Lower leg skin (tissue), 4 donors: Measurements from ENCODE around the gene GRIN2A. TPM values are rescaled to one million over a fixed set of nuclear protein-coding genes. Genes with fewer than 3 reads are reported as not detected.

Source experiments
- DNase-seq, 2 donors: peaks; one replicate each; pipeline ENCODE4 v3.0.0-alpha.2; 2019; ENCODE audit warnings: low spot score in 2 of 2
- H3K4me3 ChIP-seq: fragments of 200-600 bp; sonication (generic); 2 replicates; pipeline ENCODE4 v1.5.1; 2017; ENCODE audit warnings: mild to moderate bottlenecking, low read depth; ENCODE audit not compliant: poor library complexity, severe bottlenecking
- POLR2A ChIP-seq, 2 donors: fragments of 450-650 bp; IDR thresholded peaks; one replicate each; pipeline ENCODE4 v1.6.1; 2016 to 2017; ENCODE audit warnings: antibody characterized with exemption in 2 of 2, mild to moderate bottlenecking in 1 of 2, moderate library complexity in 1 of 2
- WGBS, 2 donors: methylation state at CpG; one replicate each; pipeline ENCODE4 v1.1.5; 2018; 5-methylcytosine and 5-hydroxymethylcytosine counted together
- intact Hi-C: fragments of 100-400 bp; cut with DNase I; formaldehyde crosslinking; loops from one replicate; pipeline ENCODE4 v1.15.0; 2023; ENCODE audit warnings: low total_unique reads
- total RNA-seq, 4 donors: library from RNA; depleted of rRNA; stranded (reverse); fragments of >200 nt; gene quantifications; one replicate each; pipeline ENCODE4 v1.1.0, GENCODE V29; 2016
- TF ChIP-seq, protein P1 (sequence below), 3 donors: fragments of 450-650 bp; IDR thresholded peaks; one replicate each; pipeline ENCODE4 v1.5.1; 2016; ENCODE audit warnings: antibody characterized with exemption in 3 of 3, mild to moderate bottlenecking in 3 of 3, moderate library complexity in 2 of 3

The GRIN2A gene
- total RNA-seq, 4 donors from 2014 or later: 0.30 to 1.7 (median 0.73) TPM

DNA sequence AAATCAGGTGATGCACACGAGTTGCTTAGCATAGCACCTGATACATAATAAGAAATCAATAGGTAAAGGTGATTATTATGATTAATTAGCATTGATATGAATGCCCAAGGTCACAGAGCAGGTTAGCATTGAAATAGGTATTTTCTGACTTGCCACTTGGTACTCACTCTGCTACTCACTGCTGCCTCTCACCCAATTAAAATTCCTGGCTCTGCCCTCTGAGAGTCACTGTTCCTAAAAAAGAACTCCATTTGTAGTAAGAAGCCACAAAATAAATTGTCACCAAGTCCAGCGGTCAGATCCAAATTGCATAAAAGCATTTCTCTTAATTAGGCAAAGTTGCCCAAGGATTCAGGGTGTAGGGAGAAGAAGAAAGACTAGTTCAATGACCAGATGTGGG lies 8.9 kb upstream of the GRIN2A start:
- TF ChIP-seq POLR2A (IDR thresholded peaks at IDR 0.05): no peak
- 80 to 86% methylated on average over 2 of the region's 2 CpGs for WGBS, 2 donors
- no peak for DNase-seq
- intact Hi-C loops: no loop called here
- no peak overlapping the region for H3K4me3 ChIP-seq

DNA sequence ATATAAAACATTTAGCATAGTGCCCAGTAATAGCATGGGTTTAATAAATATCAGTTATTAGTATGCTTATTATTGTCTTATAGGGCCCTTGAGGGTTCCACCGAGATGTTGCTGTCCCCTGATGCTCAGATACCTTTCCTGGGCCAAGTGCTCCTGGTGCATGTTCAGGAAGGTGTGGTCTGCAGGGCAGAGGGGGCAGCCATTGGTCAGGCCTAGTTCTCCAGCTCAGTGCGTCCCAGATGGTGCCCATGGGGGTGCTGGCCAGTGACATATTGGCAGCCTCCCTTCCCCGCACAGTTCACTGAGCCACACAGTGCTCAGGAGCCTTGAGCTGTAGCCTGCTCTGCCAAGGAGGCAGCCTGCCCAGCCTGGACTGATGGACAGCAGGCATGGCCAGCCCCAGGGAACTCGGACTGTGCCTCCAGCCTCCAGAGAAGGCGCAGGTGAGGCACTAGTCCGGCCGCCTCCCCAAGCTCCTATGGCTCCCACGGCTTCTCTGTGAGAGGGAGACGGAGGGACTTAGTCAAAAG lies 7.7 kb upstream of the GRIN2A start:
- DNase-seq: no peak
- WGBS, 2 donors: 73 to 74% methylated on average over 7 to 9 of the region's 9 CpGs
- no peak overlapping the region for H3K4me3 ChIP-seq
- TF ChIP-seq, protein P1, sequence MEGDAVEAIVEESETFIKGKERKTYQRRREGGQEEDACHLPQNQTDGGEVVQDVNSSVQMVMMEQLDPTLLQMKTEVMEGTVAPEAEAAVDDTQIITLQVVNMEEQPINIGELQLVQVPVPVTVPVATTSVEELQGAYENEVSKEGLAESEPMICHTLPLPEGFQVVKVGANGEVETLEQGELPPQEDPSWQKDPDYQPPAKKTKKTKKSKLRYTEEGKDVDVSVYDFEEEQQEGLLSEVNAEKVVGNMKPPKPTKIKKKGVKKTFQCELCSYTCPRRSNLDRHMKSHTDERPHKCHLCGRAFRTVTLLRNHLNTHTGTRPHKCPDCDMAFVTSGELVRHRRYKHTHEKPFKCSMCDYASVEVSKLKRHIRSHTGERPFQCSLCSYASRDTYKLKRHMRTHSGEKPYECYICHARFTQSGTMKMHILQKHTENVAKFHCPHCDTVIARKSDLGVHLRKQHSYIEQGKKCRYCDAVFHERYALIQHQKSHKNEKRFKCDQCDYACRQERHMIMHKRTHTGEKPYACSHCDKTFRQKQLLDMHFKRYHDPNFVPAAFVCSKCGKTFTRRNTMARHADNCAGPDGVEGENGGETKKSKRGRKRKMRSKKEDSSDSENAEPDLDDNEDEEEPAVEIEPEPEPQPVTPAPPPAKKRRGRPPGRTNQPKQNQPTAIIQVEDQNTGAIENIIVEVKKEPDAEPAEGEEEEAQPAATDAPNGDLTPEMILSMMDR (IDR thresholded peaks at IDR 0.05): no peak
- TF ChIP-seq POLR2A (IDR thresholded peaks at IDR 0.05): no peak
- intact Hi-C loops: loop anchor here (10.0 kb wide), 1 partner anchor 545 kb away; no protein-coding TSS in a partner anchor

DNA sequence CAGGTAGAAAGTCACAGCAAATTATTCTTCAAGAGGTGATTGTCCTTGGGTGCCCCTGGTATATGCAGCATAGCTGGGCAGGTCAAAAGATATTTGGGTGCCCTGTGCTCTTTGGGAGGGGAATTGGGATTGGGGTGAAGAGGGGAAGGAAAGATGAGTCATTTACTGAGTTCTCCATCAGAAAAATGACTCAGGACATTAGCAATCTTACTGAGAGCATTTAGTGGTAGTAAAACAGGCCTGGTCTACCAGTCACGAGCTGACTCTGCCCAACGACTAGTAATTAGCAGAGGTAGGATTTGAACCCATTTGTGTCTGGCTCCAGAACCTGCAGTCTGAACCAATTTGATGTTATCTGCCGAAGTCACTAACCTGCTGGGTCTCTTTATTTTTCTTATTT lies 6.0 kb upstream of the GRIN2A start:
- no peak for TF ChIP-seq POLR2A (IDR thresholded peaks at IDR 0.05)
- TF ChIP-seq, protein P1 (IDR thresholded peaks at IDR 0.05): no peak
- 29 to 31% methylated on average over 3 of the region's 3 CpGs for WGBS, 2 donors
- intact Hi-C loops: loop anchor here (10.0 kb wide), 1 partner anchor 543 kb away; no protein-coding TSS in a partner anchor
- no peak for DNase-seq
- no peak overlapping the region for H3K4me3 ChIP-seq

DNA sequence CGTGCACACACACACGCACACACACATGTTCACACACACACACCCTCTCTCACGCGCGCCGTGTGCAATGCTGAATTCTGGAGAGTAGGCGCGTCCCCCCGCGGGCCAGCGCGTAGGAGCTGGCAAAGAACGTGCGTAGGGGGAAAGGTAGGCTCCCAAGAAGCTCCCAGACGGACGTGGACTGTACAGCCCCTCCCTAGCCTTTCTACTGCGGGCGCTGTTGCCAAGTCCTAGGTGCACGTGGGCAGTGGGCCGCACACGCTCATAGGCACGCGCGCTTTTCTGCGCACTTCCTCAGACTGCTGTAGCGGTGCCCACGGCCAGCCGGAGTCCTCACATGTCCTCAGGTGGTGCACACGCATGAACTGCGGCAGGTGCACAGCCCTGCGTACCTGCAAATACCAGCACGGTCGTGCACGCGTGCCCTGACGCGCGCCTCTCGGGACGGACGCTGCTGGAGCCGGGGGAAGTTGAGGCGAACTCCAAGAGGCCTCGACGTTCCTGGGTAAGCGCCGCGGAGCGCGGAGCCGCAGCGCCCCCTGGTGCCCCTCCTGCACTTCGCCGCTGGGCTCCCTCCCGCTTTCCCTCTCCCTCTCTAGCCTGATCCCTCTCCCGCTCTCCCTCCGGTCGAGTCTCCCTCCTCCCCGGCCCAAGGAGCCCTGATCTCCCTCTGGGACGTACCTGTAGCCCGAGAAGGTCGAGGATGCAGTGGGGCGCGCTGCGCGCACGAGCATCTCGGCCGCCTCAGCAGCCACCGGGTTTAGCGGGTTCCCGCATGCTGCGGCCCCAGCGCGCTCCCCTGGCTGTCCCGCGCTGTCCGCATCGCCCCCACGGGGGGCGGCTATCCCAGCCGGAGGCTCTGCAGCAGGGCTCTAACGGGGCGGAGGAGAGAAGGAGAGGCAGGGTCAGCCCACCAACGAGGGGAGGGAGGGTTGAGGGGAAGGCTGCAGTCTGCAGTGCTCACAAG lies 749 bp downstream of the GRIN2A start:
- 1% methylated on average over 41 to 61 of the region's 85 CpGs for WGBS, 2 donors
- DNase-seq: peak; percentile 20 to 88
- intact Hi-C loops: loop anchor here (10.0 kb wide), 1 partner anchor 537 kb away; no protein-coding TSS in a partner anchor
- TF ChIP-seq, protein P1 (IDR thresholded peaks at IDR 0.05): peak in 1 of 3 donors; percentile 40
- TF ChIP-seq POLR2A (IDR thresholded peaks at IDR 0.05): no peak
- H3K4me3 ChIP-seq: no peak overlapping the region

DNA sequence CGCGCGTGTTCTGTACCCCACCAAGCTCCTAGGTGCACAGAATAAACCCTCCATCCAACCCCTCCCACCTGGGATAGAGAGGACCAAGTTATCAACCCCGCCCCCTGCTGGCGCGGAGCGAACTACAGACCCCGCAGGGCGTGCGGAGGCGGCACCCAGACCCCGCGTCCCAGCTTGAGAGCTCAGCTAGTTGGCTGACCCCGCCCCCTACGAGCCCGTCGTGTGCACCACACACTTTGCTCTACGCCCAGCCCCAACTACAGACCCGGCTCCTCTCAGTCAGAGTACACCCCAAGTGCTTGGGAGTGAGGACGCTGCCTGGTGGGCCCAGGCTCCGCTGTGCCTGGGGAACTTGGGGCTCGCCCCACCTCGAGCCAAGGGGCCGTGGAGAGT lies 1.5 kb downstream of the GRIN2A start:
- DNase-seq: no peak
- 7 to 14% methylated on average over 20 to 24 of the region's 24 CpGs for WGBS, 2 donors
- no peak for TF ChIP-seq POLR2A (IDR thresholded peaks at IDR 0.05)
- TF ChIP-seq, protein P1 (IDR thresholded peaks at IDR 0.05): no peak
- intact Hi-C loops: loop anchor here (10.0 kb wide), 1 partner anchor 536 kb away; no protein-coding TSS in a partner anchor
- H3K4me3 ChIP-seq: no peak overlapping the region
